HG02678 (cell line): Measurements from ENCODE around the gene FRMD4A.
"Not testable (repeated sequence)": the region's sequence is repeated elsewhere in the genome, so short reads cannot be mapped to it uniquely, and the experiment has no call there.

Experiments
- ATAC-seq: cut with Tn5 transposase; IDR thresholded peaks from one replicate; pipeline ENCODE4 v1.9.1; 2021; ENCODE audit warnings: mild to moderate bottlenecking, moderate library complexity; ENCODE audit not compliant: unreplicated experiment

The FRMD4A gene

DNA sequence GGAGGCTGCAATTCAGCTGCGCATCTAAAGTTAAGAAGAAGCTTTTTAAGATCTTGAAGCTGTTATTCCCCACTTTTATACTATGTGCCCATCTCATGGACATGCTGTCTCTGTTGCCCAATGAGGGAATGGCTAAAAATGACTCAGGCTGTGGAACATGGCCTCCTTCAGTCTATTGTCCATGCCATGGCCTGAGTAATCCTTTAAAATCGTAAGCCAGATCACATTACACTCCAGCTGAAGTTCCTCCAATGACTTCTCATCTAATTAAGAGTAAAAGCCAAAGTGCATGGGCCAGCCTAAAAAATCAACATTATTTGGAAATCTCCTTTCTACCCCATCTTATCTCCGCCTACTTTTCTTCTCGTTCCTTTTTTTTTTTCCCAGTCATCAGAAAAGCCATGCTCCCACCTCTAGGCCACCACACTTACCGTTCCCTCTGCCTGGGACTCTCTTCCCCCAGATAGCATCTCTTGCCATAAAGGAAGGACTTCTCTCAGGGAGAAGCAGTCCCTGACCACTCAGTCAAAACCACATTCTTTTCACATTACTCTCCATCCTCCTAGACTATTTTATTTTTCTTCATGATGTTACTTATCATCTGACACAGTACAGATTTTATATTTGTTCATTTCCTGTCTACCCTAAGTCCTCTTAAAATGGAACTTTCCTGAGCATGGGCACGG is 406.5 kb downstream of the FRMD4A start:
- no peak for ATAC-seq

DNA sequence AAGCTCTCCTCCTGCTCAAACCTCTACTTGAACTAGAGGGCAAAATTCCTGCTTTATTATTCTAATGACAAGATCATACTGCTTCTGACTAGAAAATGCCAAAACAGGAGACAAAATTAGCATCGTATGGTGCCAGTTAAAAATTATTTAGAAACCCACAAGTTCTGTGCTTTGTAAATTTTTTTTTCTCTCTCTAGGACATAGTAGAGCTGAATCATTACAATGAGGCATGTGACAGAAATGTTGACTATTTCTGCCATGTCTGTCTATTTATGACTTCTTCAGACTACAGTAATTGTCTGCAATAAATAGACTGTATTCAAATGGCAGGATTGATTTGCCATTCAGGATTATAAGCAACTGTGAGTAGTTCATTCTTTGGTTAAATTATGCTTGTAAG is 408.1 kb downstream of the FRMD4A start:
- no peak for ATAC-seq

DNA sequence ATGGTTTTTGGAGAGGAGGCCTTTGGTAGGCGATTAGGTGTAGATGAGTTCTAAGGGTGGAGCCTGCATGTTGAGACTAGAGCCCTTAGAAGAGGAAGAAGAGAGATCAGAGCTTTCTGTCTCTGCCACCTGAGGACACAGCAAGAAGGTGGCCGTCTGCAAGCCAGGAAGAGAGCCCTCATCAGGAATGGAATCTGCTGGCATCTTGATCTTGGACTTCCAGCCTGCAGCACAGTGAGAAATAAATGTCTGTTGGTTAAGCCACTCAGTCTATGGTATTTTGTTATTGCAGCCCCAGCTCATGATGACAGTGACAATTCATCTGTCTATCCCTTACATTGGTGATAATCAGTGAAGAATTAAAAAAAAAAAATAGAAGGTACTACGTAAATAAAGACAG is 408.8 kb downstream of the FRMD4A start:
- no peak for ATAC-seq

DNA sequence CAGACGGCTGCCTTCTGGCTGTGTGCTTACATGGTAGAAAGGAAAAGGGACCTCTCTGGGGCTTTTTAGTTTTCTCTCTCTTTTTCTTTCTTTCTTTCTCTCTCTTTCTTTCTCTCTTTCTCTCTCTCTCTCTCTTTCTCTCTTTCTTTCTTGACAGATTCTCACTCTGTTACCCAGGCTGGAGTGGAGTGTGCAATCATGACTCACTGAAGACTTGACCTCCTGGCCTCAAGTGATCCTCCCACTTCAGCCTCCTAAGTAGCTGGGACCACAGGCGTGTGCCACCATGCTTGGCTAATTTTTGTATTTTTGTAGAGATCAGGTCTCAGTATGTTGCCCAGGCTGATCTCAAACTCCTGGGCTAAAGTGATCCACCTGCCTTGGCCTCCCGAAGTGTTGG is 409.6 kb downstream of the FRMD4A start:
- ATAC-seq, result not testable (repeated sequence)

DNA sequence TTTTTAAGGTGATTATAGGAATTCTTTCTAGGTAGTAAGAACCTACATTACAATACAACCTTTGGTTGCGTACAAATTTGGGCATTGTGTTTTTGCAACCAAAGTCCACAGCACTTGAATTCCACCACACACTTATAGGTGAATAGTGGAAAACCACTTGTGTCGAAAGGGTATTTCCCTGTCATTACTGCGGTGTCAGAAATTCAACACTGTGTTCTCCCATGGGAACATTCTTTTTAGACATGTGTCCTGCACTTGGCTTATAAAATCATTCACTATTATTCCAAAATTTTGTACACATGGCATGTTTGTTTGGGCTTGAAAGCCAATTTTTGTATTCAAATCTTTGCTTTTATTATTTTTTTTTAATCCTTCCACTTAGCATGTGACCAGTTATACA is 410.3 kb downstream of the FRMD4A start:
- no peak for ATAC-seq

DNA sequence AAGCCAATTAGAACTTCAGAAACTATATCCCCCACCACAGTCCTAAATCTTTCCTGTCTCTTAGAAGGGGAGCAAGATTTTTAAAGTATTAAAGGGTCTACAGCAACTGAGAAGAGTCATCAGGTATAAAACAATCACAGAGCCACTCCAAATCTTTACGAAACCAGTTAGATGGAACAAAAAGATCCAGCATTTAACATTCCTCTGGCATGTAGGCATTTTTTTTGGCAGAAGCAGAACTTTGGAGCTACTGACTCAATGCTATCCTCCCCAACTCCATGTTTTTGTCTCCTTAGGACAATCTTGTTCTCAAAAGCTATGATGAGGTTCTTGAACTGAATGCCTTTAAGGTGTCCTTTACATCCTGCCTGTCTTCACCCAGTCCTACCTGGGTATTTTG is 410.7 kb downstream of the FRMD4A start:
- no peak for ATAC-seq

DNA sequence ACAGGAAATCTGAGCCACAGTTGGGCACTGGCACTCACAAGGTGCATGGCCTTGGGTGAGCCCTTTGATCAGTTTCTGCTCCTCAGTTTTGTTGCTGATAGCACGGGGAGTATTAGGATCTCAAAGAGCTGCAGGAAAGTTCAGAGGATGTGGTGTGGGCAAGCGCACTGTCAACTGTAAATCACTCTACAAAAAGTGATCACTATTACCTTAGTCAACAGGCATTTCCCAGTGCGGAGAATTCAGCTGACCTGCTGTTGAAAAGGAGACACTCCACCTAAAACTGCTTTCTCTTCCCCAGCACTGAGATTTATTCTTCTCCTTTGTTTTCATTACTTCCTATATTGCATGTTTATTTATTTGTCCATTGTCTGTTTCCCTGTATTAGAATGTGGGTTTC is 412.9 kb downstream of the FRMD4A start:
- no peak for ATAC-seq

DNA sequence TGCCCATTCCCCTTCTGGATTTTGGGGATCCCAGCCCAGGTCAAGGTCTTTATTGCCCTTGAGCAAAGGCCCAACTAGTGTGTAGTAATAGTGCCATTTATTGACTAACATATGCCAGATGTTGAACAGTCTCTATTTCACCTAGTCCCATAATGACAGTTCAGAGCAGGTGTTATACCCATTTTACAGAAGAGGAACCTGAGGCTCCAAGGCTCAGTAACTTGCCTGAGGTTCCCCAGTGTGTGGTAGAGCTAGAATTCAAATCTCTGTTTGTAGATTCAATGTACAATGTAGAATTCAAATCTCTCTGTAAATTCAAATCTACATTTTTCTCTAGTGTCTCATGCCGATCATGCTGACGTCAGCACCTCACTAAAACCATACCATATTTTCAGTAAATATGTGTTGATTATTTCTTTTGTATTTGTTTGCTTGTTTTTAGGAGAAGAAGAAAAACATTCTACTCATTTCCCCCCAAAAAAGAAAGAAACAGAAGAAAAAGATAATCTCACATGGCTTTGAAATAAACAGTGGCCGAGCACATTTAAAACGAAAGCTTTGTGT is 414.3 kb downstream of the FRMD4A start:
- no peak for ATAC-seq

DNA sequence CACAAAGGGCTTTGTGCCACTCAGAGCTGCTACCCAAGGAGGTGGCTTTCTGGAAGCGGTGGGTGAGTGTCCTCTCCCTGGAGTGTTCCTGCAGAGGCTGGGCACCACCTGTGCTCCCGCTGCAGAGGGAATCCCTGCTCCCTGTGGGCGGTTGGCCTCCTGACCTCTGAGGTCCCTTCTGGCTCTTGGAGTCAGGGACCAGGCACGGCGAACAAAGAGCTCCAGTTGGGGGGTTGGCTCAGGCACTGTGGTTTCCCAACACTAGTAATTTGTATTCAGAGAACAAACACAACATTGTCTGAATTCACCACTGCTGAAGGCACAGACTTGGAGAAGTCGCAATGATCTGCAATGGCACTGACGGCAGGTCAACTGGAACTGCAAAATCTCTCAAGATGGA is 415.0 kb downstream of the FRMD4A start:
- ATAC-seq, result no peak

DNA sequence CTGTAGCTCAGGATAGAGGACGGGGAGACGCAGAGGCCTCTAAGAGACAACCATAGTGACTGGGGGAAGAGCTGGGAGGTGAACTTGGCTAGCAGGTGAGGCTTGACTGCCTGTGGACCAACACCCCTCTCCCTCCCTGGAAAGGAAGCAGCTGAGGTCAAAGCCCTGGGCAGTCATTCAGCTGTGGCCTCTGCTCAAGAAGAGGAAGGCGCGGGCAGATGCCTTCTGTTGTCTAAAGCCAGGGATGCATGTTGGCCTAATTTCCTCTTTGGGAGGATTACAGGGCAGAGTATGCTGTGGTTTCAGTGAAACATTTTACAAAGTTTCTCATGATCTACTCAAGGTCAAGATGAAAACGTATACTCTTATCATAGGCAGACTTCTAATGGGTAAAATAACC is 416.8 kb downstream of the FRMD4A start:
- no peak for ATAC-seq

DNA sequence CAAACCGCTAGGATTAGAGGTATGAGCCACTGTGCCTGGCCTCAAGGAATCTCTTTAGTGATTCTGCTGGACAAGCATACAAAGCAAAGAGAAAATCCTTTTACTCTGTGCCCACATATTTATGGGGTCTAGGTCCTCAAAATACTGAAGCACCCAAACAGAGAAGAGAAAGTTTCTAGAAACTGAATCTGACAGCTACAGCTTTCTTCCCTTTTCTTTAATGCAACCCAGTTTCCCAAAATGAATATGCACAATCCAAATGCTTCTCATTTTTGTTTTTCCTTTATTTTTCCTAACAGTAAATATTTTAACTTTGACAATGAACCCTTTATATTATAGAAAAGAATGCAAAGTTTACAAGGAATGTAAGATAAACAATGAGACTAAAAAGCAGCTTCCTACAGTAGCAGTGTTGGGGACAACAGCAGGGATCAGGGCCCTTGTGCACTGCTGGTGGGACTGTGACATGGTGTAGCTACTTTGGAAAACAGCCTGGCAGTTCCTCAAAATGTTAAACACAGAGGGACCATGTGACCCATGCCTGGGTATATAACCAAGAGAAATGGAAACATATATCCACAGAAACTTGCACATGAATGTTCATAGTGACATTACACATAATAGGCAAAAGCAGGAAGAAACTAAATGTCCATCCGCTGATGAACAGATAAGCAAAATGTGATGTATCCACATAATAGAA is 418.8 kb downstream of the FRMD4A start:
- ATAC-seq, result no peak

DNA sequence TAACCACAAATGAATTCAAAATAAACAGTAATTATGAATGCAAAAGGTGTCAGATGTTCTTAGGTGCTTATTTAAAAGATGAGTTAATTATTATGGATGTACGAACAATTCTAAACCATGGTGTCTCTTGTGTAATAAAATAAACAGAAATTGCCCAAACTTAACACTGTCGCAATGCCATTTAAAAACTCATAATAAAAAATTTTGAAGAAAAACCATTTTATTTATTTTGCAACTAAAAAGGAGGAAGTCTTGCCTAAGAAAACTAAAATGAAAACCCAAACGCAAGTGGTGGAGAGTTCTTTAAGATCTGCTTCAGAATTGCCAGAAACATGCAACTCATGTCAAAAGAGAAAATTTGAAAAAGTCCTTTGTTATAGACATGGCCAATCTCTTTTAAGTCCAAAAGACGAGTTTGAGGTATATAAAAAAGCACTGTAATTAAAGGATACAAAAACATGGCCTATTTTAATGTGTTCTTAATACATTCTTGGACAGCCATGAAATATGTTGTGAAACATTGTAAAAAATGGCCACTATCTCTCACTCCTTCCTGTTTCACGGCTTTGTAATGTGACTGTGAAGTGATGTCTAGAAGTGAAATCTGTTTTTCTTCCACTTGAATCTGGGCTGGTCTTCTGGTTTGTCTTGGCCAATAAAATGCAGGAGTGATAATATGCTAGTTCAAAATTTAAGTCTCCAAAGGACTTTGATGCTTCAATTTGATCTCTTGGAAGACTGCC is 421.0 kb downstream of the FRMD4A start:
- ATAC-seq, result no peak

DNA sequence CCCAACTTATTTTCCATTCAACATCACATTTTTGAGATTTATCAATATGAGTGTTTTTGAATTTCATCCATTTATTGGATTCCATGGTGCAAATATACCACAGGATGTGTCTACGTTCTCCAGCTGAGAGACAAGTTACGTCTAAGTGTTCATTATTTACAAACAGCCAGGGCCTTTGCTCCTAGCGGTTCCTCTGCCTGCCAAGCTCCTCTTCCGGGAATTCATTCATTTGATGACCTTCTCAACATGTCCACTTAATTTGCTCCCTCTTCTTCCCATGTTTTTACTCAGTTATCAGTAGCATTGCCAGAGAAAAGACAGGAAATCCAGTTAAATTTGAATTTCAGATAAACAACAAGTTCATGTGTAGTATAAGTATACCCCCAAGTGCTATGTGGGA is 422.2 kb downstream of the FRMD4A start:
- ATAC-seq, result no peak

DNA sequence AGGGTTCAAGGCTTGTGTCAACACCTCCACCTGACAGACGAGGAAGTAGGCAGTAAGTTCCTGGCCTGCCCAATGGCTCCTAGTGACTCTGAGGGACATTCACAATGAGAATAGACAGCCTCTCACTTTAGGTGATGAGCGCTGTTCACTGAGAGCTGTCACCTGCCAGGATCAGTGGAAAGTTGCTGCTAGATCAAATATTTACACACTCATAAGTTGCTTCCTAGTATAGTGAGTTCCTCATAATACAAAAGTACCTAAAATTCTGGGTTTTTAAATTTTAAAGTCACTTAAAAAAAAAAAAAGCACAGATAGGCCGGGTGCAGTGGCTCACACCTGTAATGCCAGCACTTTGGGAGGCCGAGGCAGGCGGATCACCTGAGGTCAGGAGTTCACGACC is 423.2 kb downstream of the FRMD4A start:
- no peak for ATAC-seq

DNA sequence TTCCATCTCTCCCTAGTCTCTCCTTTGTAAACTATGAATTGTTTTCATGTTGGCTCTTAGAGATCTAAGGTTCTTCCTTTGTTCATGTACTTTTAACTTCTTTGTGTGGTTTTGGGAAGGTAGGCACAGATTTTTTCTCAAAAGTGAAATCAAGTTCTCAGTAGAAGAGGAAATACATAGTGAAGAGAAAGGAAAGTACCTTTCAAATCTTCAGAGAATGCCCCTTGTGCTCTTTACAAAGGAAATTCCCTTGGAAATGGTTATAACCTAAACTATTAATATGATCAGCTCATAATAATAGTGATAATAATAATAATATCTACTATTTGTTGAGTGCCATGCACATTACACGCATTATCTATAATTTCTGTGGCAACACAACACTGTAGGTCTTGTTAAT is 425.4 kb downstream of the FRMD4A start:
- ATAC-seq, result no peak

DNA sequence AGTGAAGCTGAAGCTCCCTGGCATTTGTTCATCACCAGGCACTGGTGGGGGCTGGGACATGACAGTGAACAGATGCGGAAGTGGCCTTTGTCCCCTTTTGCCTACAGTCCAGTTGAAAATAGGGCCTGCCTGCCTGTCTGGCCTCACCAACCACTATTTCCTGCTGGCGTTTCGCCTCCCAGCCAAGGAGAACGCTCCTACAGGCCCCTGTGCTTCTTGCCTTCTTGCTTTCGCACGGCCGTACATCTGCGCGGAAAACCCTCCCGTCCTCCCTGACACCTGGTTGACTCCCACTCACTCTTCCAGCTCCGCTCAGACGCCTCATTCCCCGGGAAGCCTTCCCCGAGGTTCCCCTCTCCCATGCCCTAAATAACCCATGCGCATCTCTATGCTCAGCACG is 426.7 kb downstream of the FRMD4A start:
- ATAC-seq, result no peak

DNA sequence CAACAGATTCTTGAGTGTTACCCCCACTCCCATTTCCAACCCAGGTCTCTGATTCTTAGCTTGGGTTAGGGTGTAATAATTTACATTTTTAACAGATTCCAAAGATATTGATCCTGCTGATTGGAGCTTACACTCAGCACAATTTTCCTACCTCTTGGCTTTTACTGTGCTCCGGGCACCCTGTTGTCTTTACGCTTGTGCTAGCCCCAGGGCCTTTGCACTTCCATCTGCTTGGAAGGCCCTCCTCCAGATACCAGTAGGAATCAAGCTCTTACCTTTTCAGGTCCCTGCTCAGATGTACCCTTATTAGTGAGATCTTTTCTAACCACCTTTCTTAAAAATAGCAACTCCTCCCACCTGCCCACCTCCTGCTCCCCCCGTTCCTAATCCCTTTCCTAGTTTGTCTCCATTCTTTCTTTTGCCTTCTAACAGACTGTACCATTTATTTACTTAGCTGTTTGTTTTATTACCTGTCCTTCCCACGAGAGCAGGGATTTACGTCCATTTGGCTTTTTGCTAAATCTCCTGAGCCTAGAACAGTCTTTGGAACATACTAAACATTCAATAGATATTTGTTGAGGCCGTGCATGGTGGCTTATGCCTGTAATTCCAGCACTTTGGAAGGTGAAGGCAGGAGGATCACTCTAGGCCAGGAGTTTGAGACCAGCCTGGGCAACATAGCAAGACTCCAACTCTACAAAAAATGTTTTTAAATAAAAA is 427.7 kb downstream of the FRMD4A start:
- no peak for ATAC-seq

DNA sequence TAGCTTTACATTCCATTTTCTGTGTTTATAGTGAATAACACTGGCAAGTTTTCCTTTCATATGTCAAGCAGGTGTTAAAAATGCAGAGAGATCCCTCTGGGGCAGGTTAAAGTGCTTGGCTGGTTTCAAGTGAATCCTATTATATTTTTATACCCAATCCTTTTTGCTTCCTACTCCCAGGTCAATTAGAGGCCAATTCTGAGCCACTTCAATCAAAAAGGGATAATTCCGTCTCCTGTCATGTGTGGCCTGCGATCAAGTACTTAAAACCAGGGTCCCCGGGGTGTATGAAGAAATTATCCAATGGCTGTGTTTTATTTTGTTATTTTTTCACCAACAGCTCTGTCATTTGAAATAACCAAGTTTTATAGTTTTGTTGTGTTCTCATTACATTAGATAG is 430.8 kb downstream of the FRMD4A start:
- no peak for ATAC-seq

DNA sequence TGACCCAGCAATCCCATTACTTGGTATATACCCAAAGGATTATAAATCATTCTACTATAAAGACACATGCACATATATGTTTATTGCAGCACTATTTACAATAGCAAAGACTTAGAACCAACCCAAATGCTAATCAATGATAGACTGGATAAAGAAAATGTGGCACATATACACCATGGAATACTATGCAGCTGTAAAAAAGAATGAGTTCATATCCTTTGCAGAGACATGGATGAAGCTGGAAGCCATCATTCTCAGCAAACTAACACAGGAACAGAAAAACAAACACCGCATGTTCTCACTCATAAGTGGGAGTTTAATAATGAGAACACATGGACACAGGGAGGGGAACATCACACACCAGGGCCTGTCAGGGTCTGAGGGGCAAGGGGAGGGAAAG is 434.6 kb downstream of the FRMD4A start:
- ATAC-seq, result not testable (repeated sequence)

DNA sequence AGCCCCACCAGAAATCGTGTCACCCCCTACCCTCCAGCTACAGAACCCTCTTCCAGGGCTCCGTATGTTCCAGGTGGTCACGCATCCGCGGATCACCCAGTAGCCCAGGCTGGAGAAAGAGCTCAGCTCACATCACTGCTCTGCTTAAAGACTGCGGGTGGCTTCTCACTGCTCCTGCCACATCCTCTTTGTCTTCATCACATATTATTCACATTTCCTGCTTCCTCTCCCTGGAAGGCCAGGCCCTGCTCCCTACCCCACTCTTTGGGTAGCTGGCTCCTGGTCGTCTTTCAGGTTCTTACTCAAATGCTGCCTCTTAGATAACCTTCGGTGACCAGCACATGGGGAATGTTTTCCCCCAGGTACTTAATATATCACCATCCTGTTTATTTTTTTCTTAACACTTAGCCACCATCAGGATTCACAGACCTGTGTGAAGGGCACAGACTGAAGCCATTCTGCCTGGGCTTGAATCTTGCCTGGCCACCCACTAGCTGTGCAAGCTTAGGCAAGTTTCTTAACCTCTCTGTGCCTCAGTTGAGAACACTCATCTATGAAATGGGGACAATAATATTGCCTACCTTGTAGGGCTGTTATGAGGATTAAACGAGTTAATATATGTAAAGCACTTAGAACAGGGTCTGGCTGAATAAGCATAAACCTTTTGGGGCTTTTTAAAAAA is 436.2 kb downstream of the FRMD4A start:
- ATAC-seq, result no peak

DNA sequence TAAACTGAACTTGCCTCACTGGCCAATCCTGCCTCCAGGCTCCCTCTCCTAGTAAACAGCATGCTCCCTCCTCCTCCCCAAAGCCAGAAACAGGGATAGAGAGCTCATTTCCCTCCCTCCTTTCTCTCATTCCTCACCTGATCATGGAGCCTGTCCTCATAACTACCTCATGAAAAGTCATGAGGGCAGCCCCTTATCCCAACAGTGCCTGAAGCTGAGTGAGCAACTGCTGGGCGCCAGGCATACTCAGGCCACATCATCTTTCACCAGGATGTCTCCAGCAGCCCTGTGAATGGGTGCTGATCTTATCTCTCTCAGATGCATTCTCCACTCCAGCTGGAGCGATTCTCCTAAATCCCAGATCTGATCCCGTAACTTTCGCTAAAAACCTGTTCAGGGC is 436.8 kb downstream of the FRMD4A start:
- ATAC-seq, result no peak
